Activated CD8-positive, alpha-beta T cell treated with anti-CD3 and anti-CD28 coated beads for 36 hours (primary cell): ENCODE results near the gene FZD10. TPM values are rescaled to one million over a fixed set of nuclear protein-coding genes. Genes with fewer than 3 reads are reported as not detected.

Source experiments
- ATAC-seq: fragments of 200-7000 bp; cut with Tn5 transposase; one replicate; pipeline ENCODE4 v1.10.0; 2021; ENCODE audit warnings: mild to moderate bottlenecking, moderate library complexity
- CTCF ChIA-PET: fragments of 350-600 bp; sonication (Branson Sonifier 250); formaldehyde crosslinking; loops from one replicate; lab custom pipeline; 2021; ENCODE audit warnings: antibody characterized with exemption; lab: Charles Lee
- POLR2A ChIA-PET: fragments of 350-600 bp; sonication (Branson Sonifier 250); formaldehyde crosslinking; loops from one replicate; lab custom pipeline; 2021; ENCODE audit warnings: antibody characterized with exemption; lab: Charles Lee
- DNase-seq: peaks from one replicate; pipeline ENCODE4 v3.0.0-alpha.2; 2020
- H3K27ac Mint-ChIP-seq: one replicate; pipeline ENCODE4 v1.8.0; 2021; ENCODE audit warnings: mild to moderate bottlenecking, mixed read lengths
- H3K27me3 Mint-ChIP-seq: one replicate; pipeline ENCODE4 v1.8.0; 2021; ENCODE audit warnings: mixed read lengths
- H3K36me3 Mint-ChIP-seq: one replicate; pipeline ENCODE4 v1.8.0; 2021; ENCODE audit warnings: low read depth, mixed read lengths
- H3K4me1 Mint-ChIP-seq: one replicate; pipeline ENCODE4 v1.8.0; 2021; ENCODE audit warnings: low read depth, mixed read lengths
- H3K4me3 Mint-ChIP-seq: one replicate; pipeline ENCODE4 v1.8.0; 2021; ENCODE audit warnings: mild to moderate bottlenecking, moderate library complexity, mixed read lengths
- H3K9me3 Mint-ChIP-seq: one replicate; pipeline ENCODE4 v1.8.0; 2021; ENCODE audit warnings: mixed read lengths
- CTCF ChIP-seq: fragments of 200-600 bp; IDR thresholded peaks from one replicate; pipeline ENCODE4 v1.8.0; 2022; ENCODE audit warnings: antibody characterized with exemption, mild to moderate bottlenecking
- intact Hi-C: fragments of 100-400 bp; cut with micrococcal nuclease; formaldehyde crosslinking; loops from one replicate; pipeline ENCODE4 v1.10.0; 2022
- total RNA-seq, 2 experiments: library from RNA; stranded (reverse); gene quantifications; one replicate each; pipeline ENCODE4 v1.2.3, GENCODE V29; 2021

The FZD10 gene
- total RNA-seq, 2 experiments from 2014 or later, result not detected

GRCh38 chr12:130136509-130137039, 25.7 kb upstream of the FZD10 start:
- DNase-seq, result no peak
- peaks cover 3% of the 10 kb centered on the region for H3K27me3 Mint-ChIP-seq
- no peak for TF ChIP-seq CTCF
- H3K4me3 Mint-ChIP-seq, result no peak overlapping the region
- peaks cover 2% of the 10 kb centered on the region for H3K4me1 Mint-ChIP-seq
- ChIA-PET POLR2A (no interaction called here), CTCF (interaction anchor here (1.7 kb wide), 1 partner anchor 104 kb away, joined by 3 read pairs; no protein-coding TSS in a partner anchor)
- no peaks in the 10 kb centered on the region for H3K9me3 Mint-ChIP-seq
- ATAC-seq, result no peak
- H3K36me3 Mint-ChIP-seq, result no peaks in the 10 kb centered on the region
- H3K27ac Mint-ChIP-seq, result no peak overlapping the region
- intact Hi-C loops, result no loop called here

- H3K27me3 Mint-ChIP-seq, result peaks cover 3% of the 10 kb centered on the region
- no peak for DNase-seq
- intact Hi-C loops, result no loop called here
- no peak overlapping the region for H3K27ac Mint-ChIP-seq
- no peak for TF ChIP-seq CTCF
- ATAC-seq, result no peak
- H3K36me3 Mint-ChIP-seq, result no peaks in the 10 kb centered on the region
- H3K9me3 Mint-ChIP-seq, result no peaks in the 10 kb centered on the region
- POLR2A ChIA-PET, result no interaction called here
- CTCF ChIA-PET, result interaction anchor here (0.8 to 1.7 kb wide), 2 partner anchors 105 to 1634 kb away, joined by 3 read pairs; no protein-coding TSS in a partner anchor
- peaks cover 2% of the 10 kb centered on the region for H3K4me1 Mint-ChIP-seq
- no peak overlapping the region for H3K4me3 Mint-ChIP-seq
Measured at GRCh38 chr12:130137040-130138018, 24.9 kb upstream of the FZD10 start.

- ChIA-PET CTCF (interaction anchor here (0.8 kb wide), 1 partner anchor 1635 kb away, joined by 3 read pairs; no protein-coding TSS in a partner anchor), POLR2A (no interaction called here)
- Mint-ChIP-seq H3K27ac (no peak overlapping the region), H3K27me3 (peaks cover 3% of the 10 kb centered on the region), H3K36me3 (no peaks in the 10 kb centered on the region), H3K4me1 (peaks cover 2% of the 10 kb centered on the region), H3K4me3 (no peak overlapping the region), H3K9me3 (no peaks in the 10 kb centered on the region)
- TF ChIP-seq CTCF, result no peak
- no peak for ATAC-seq
- DNase-seq, result no peak
- intact Hi-C loops, result no loop called here
Measured at GRCh38 chr12:130138478-130138877, 23.8 kb upstream of the FZD10 start.

GRCh38 chr12:130139567-130140421, 22.5 kb upstream of the FZD10 start:
- Mint-ChIP-seq H3K27me3 (peaks cover 3% of the 10 kb centered on the region), H3K36me3 (no peaks in the 10 kb centered on the region), H3K4me3 (no peak overlapping the region), H3K9me3 (no peaks in the 10 kb centered on the region), H3K4me1 (no peaks in the 10 kb centered on the region), H3K27ac (no peak overlapping the region)
- CTCF ChIA-PET, result no interaction called here
- no peak for TF ChIP-seq CTCF
- POLR2A ChIA-PET, result no interaction called here
- no peak for DNase-seq
- no peak for ATAC-seq
- intact Hi-C loops, result no loop called here
